22Rv1 (cell line): ENCODE data around the gene G6PC2.

Source experiments
- CTCF ChIP-seq: fragments of 450-650 bp; IDR thresholded peaks from 2 replicates; pipeline ENCODE4 v1.5.1; 2017; ENCODE audit warnings: mild to moderate bottlenecking
- ZFX ChIP-seq: fragments of 450-650 bp; IDR thresholded peaks from 2 replicates; pipeline ENCODE4 v1.6.1; 2017; ENCODE audit warnings: antibody characterized with exemption, borderline replicate concordance

GRCh38 chr2:168851674-168852320 lies 49.3 kb upstream of the G6PC2 start:
- TF ChIP-seq CTCF = no peak
- TF ChIP-seq ZFX = no peak
